IMR-90 (cell line): Measurements from ENCODE around the gene CENPP. TPM values are rescaled to one million over a fixed set of nuclear protein-coding genes. Genes with fewer than 3 reads are reported as not detected.

Source experiments
- ATAC-seq: fragments of 200-7000 bp; cut with Tn5 transposase; 2 replicates; pipeline ENCODE4 v1.9.1; 2020; ENCODE audit warnings: low read depth, mild to moderate bottlenecking, moderate library complexity
- BruUV-seq: library from RNA; stranded (reverse); fragments of 400-500 nt; replicated peaks from 2 replicates; lab custom pipeline; 2021; lab: Mats Ljungman, UMichigan
- CTCF ChIA-PET: fragments of 300-600 bp; formaldehyde crosslinking; extraction: SDS; loops from one replicate; lab custom pipeline; 2021; ENCODE audit warnings: antibody characterized with exemption; lab: Yijun Ruan, JAX
- POLR2A ChIA-PET: fragments of 300-600 bp; sonication (Branson Sonifier 250); formaldehyde crosslinking; loops from one replicate; lab custom pipeline; 2022; ENCODE audit warnings: antibody characterized with exemption; ENCODE audit not compliant: unreplicated experiment; lab: Charles Lee
- DNase-seq: peaks from one replicate; pipeline ENCODE4 v3.0.0; 2013
- H2AFZ ChIP-seq: replicated peaks from 2 replicates; pipeline ENCODE3; 2013; ENCODE audit warnings: low read length, mild to moderate bottlenecking; ENCODE audit not compliant: poor library complexity
- H2AK5ac ChIP-seq: 2 replicates; pipeline ENCODE4 v1.6.1; 2013; ENCODE audit warnings: low read depth, low read length, inconsistent platforms
- H2AK9ac ChIP-seq: replicated peaks from 2 replicates; pipeline ENCODE3; 2013; ENCODE audit warnings: mild to moderate bottlenecking, low read depth, low read length, moderate library complexity; ENCODE audit not compliant: poor library complexity
- H2BK120ac ChIP-seq: 2 replicates; pipeline ENCODE4 v1.6.1; 2013; ENCODE audit warnings: low read depth, low read length, inconsistent platforms
- H2BK15ac ChIP-seq: 3 replicates; pipeline ENCODE4 v1.6.1; 2013; ENCODE audit warnings: low read depth, low read length, inconsistent platforms
- H2BK20ac ChIP-seq: 2 replicates; pipeline ENCODE4 v1.6.1; 2013; ENCODE audit warnings: low read depth, mild to moderate bottlenecking, inconsistent platforms, low read length, moderate library complexity
- H2BK5ac ChIP-seq: 2 replicates; pipeline ENCODE4 v1.6.1; 2013; ENCODE audit warnings: mild to moderate bottlenecking, low read depth, low read length, inconsistent platforms; ENCODE audit not compliant: poor library complexity, severe bottlenecking
- H3K14ac ChIP-seq: replicated peaks from 2 replicates; pipeline ENCODE4 v1.6.1; 2013; ENCODE audit warnings: low read depth, low read length, inconsistent platforms
- H3K18ac ChIP-seq: 2 replicates; pipeline ENCODE4 v1.6.1; 2013; ENCODE audit warnings: low read depth, low read length, control low read depth
- H3K23ac ChIP-seq: 2 replicates; pipeline ENCODE4 v1.6.1; 2013; ENCODE audit warnings: low read depth, low read length, inconsistent platforms
- H3K27ac ChIP-seq: 2 replicates; pipeline ENCODE4 v1.5.1; 2013; ENCODE audit warnings: mild to moderate bottlenecking, control low read depth, low read length; ENCODE audit not compliant: insufficient read depth
- H3K27me3 ChIP-seq: 2 replicates; pipeline ENCODE4 v1.6.1; 2013; ENCODE audit warnings: low read length; ENCODE audit not compliant: control insufficient read depth, insufficient read depth
- H3K36me3 ChIP-seq: 2 replicates; pipeline ENCODE4 v1.6.1; 2013; ENCODE audit warnings: low read length, mixed read lengths; ENCODE audit not compliant: control insufficient read depth, insufficient read depth
- H3K4ac ChIP-seq: 2 replicates; pipeline ENCODE4 v1.6.1; 2013; ENCODE audit warnings: low read depth, low read length, inconsistent platforms
- H3K4me1 ChIP-seq: 2 replicates; pipeline ENCODE4 v1.6.1; 2013; ENCODE audit warnings: low read length, mixed read lengths; ENCODE audit not compliant: control insufficient read depth, insufficient read depth
- H3K4me2 ChIP-seq: 2 replicates; pipeline ENCODE4 v1.6.1; 2013; ENCODE audit warnings: low read depth, mild to moderate bottlenecking, control low read depth, low read length, moderate library complexity
- H3K4me3 ChIP-seq: 2 replicates; pipeline ENCODE4 v1.5.1; 2013; ENCODE audit warnings: low read depth, mild to moderate bottlenecking, control low read depth, low read length, moderate library complexity; ENCODE audit not compliant: insufficient read depth
- H3K56ac ChIP-seq: 2 replicates; pipeline ENCODE4 v1.6.1; 2013; ENCODE audit warnings: low read length, inconsistent platforms; ENCODE audit not compliant: insufficient read depth; ENCODE audit errors: extremely low read depth
- H3K79me1 ChIP-seq, 2 experiments: 2 replicates each; pipeline ENCODE4 v1.6.1; 2013; ENCODE audit warnings: low read length in 2 of 2, inconsistent platforms in 1 of 2, low read depth in 1 of 2
- H3K9ac ChIP-seq: 2 replicates; pipeline ENCODE4 v1.6.1; 2013; ENCODE audit warnings: low read depth, low read length, control low read depth
- H3K9me1 ChIP-seq: 2 replicates; pipeline ENCODE4 v1.6.1; 2013; ENCODE audit warnings: low read length, inconsistent platforms; ENCODE audit not compliant: insufficient read depth
- H3K9me3 ChIP-seq: 2 replicates; pipeline ENCODE4 v1.6.1; 2013; ENCODE audit warnings: low read length; ENCODE audit not compliant: control insufficient read depth, insufficient read depth
- H4K20me1 ChIP-seq: 2 replicates; pipeline ENCODE4 v1.6.1; 2013; ENCODE audit warnings: low read length, inconsistent platforms; ENCODE audit not compliant: insufficient read depth
- H4K5ac ChIP-seq: 2 replicates; pipeline ENCODE4 v1.6.1; 2013; ENCODE audit warnings: mild to moderate bottlenecking, low read depth, low read length, control low read depth
- H4K8ac ChIP-seq, 2 experiments: 2 replicates each; pipeline ENCODE4 v1.6.1; 2013; ENCODE audit warnings: low read depth in 2 of 2, low read length in 2 of 2, control low read depth in 1 of 2, inconsistent platforms in 1 of 2
- H4K91ac ChIP-seq: 2 replicates; pipeline ENCODE4 v1.6.1; 2013; ENCODE audit warnings: low read depth, low read length, inconsistent platforms; ENCODE audit not compliant: insufficient read depth
- BHLHE40 ChIP-seq: fragments of 150-350 bp; IDR thresholded peaks from 2 replicates; pipeline ENCODE4 v1.6.1; 2016; ENCODE audit warnings: mild to moderate bottlenecking, low read depth, low read length
- CEBPB ChIP-seq: IDR thresholded peaks from 2 replicates; pipeline ENCODE4 v1.6.1; 2012; ENCODE audit warnings: low read depth, low read length, improper control_type of control experiment
- CHD1 ChIP-seq: IDR thresholded peaks from 2 replicates; pipeline ENCODE4 v1.6.1; 2012; ENCODE audit warnings: low read depth, low read length, improper control_type of control experiment
- CTCF ChIP-seq: conservative IDR thresholded peaks from 2 replicates; pipeline ENCODE4 v1.5.1; 2012; ENCODE audit warnings: mild to moderate bottlenecking, low read depth, low read length, improper control_type of control experiment
- ELK1 ChIP-seq: fragments of 150-350 bp; IDR thresholded peaks from 2 replicates; pipeline ENCODE4 v1.6.1; 2016; ENCODE audit warnings: low read depth, mild to moderate bottlenecking, low read length, moderate library complexity, borderline replicate concordance
- FOS ChIP-seq: fragments of 150-350 bp; IDR thresholded peaks from 2 replicates; pipeline ENCODE4 v1.6.1; 2016; ENCODE audit warnings: low read depth, low read length
- MAFK ChIP-seq: IDR thresholded peaks from 2 replicates; pipeline ENCODE4 v1.6.1; 2012; ENCODE audit warnings: low read depth, low read length, improper control_type of control experiment
- MAZ ChIP-seq: IDR thresholded peaks from 2 replicates; pipeline ENCODE4 v1.6.1; 2012; ENCODE audit warnings: low read depth, mild to moderate bottlenecking, low read length, improper control_type of control experiment, moderate library complexity, borderline replicate concordance
- MXI1 ChIP-seq: IDR thresholded peaks from 2 replicates; pipeline ENCODE4 v1.6.1; 2012; ENCODE audit warnings: low read depth, mild to moderate bottlenecking, low read length, moderate library complexity, borderline replicate concordance
- NFE2L2 ChIP-seq: fragments of 150-350 bp; IDR thresholded peaks from 2 replicates; pipeline ENCODE4 v1.6.1; 2016; ENCODE audit warnings: low read depth, mild to moderate bottlenecking, low read length
- POLR2A ChIP-seq: IDR thresholded peaks from 2 replicates; pipeline ENCODE4 v1.6.1; 2012; ENCODE audit warnings: mild to moderate bottlenecking, low read depth, low read length
- RAD21 ChIP-seq: IDR thresholded peaks from 2 replicates; pipeline ENCODE4 v1.6.1; 2012; ENCODE audit warnings: low read length, improper control_type of control experiment
- RCOR1 ChIP-seq: IDR thresholded peaks from 2 replicates; pipeline ENCODE4 v1.6.1; 2012; ENCODE audit warnings: mild to moderate bottlenecking, low read length, improper control_type of control experiment; ENCODE audit not compliant: insufficient replicate concordance
- RFX5 ChIP-seq: IDR thresholded peaks from 2 replicates; pipeline ENCODE4 v1.8.0; 2012; ENCODE audit warnings: low read depth, mild to moderate bottlenecking, low read length, moderate library complexity
- SMC3 ChIP-seq: fragments of 150-350 bp; IDR thresholded peaks from 2 replicates; pipeline ENCODE4 v1.6.1; 2016; ENCODE audit warnings: low read depth, mild to moderate bottlenecking, antibody characterized with exemption, low read length, moderate library complexity
- USF2 ChIP-seq: fragments of 150-350 bp; IDR thresholded peaks from 2 replicates; pipeline ENCODE4 v1.6.1; 2017; ENCODE audit warnings: mild to moderate bottlenecking, antibody characterized with exemption, low read length, low read depth
- WGBS, 2 experiments: methylation state at CpG; one replicate each; pipeline versions ENCODE4 v1.1.5 to v1.1.7; 2013; ENCODE audit warnings: missing lambda C conversion rate in 2 of 2; ENCODE audit not compliant: insufficient read length in 1 of 2; ENCODE audit errors: extremely low coverage in 2 of 2; 5-methylcytosine and 5-hydroxymethylcytosine counted together
- dilution Hi-C: fragments of 300-500 bp; cut with HindIII; formaldehyde crosslinking; loops from one replicate; pipeline ENCODE4 v1.14.3; 2018; ENCODE audit warnings: low sequenced_read_pairs; ENCODE audit not compliant: unreplicated experiment
- in situ Hi-C: fragments of 300-500 bp; cut with MboI; formaldehyde crosslinking; loops from 3 replicates; pipeline ENCODE4 v1.14.3; 2019; ENCODE audit warnings: low sequenced_read_pairs, inconsistent platforms, mixed read lengths
- intact Hi-C: fragments of 100-400 bp; cut with micrococcal nuclease; formaldehyde crosslinking; loops from 2 replicates; pipeline ENCODE4 v1.10.0; 2022
- polyA plus RNA-seq, 3 experiments: library from polyadenylated mRNA; depleted of rRNA; stranded (reverse); fragments of >200 nt; gene quantifications; 2 replicates each; pipeline ENCODE4 v1.2.3, GENCODE V29; 2012; ENCODE audit warnings: low replicate concordance in 1 of 3
- total RNA-seq: library from RNA; depleted of rRNA; stranded (reverse); fragments of >200 nt; gene quantifications from 2 replicates; pipeline ENCODE4 v1.2.3, GENCODE V29; 2012

The CENPP gene
- total and polyA plus RNA-seq, 2 of the 4 experiments (the other 2 are of a cell fraction) = 1.4 to 2.0 TPM

GRCh38 chr9:92381775-92382174 lies 56.0 kb downstream of the CENPP start:
- intact Hi-C loops = loop anchor here (5.0 kb wide), 1 partner anchor 34 kb away; no protein-coding TSS in a partner anchor
- no peaks in the 10 kb centered on the region for H4K20me1 ChIP-seq
- no peak overlapping the region for H3K9ac ChIP-seq
- in situ Hi-C loops = no loop called here
- H3K27me3 ChIP-seq = no peaks in the 10 kb centered on the region
- no peak overlapping the region for H3K27ac ChIP-seq
- no peak overlapping the region for H2AFZ ChIP-seq
- H2BK20ac ChIP-seq = no peak overlapping the region
- no peak overlapping the region for H3K18ac ChIP-seq
- no peak overlapping the region for H3K4ac ChIP-seq
- ATAC-seq (no peak), DNase-seq (no peak)
- H4K5ac ChIP-seq = no peak overlapping the region
- ChIA-PET CTCF (no interaction called here), POLR2A (no interaction called here)
- no peak overlapping the region for H2AK5ac ChIP-seq
- no peaks in the 10 kb centered on the region; the same call in 1 of the 2 replicates for H3K9me1 ChIP-seq
- dilution Hi-C loops = no loop called here
- H3K14ac ChIP-seq = no peak overlapping the region
- H3K9me3 ChIP-seq = no peaks in the 10 kb centered on the region
- no peak overlapping the region for H2BK15ac ChIP-seq
- H3K56ac ChIP-seq = no peak overlapping the region
- no CpG with 5 or more reads among the region's 2 CpGs for WGBS, 2 experiments
- no peak overlapping the region for H2AK9ac ChIP-seq
- H3K23ac ChIP-seq = no peak overlapping the region
- H3K4me2 ChIP-seq = no peak overlapping the region
- no peak overlapping the region for H3K4me3 ChIP-seq
- H3K79me1 ChIP-seq = no peaks in the 10 kb centered on the region
- H3K4me1 ChIP-seq = peaks cover 6% of the 10 kb centered on the region
- BruUV-seq = no TSS peak
- no peak overlapping the region for H4K8ac ChIP-seq
- no peak overlapping the region for H2BK120ac ChIP-seq
- H4K91ac ChIP-seq = no peak overlapping the region
- no peak overlapping the region for H2BK5ac ChIP-seq
- H3K36me3 ChIP-seq = no peaks in the 10 kb centered on the region
- TF ChIP-seq BHLHE40 (no peak), CTCF (no peak), MAFK (no peak), ELK1 (no peak), SMC3 (no peak), RCOR1 (no peak), CHD1 (no peak), MAZ (no peak), NFE2L2 (no peak), POLR2A (no peak), MXI1 (no peak), RFX5 (no peak), RAD21 (no peak), USF2 (no peak), CEBPB (no peak), FOS (no peak)
